Measurements from ENCODE around the gene HRH2.

Gene HRH2

DNA sequence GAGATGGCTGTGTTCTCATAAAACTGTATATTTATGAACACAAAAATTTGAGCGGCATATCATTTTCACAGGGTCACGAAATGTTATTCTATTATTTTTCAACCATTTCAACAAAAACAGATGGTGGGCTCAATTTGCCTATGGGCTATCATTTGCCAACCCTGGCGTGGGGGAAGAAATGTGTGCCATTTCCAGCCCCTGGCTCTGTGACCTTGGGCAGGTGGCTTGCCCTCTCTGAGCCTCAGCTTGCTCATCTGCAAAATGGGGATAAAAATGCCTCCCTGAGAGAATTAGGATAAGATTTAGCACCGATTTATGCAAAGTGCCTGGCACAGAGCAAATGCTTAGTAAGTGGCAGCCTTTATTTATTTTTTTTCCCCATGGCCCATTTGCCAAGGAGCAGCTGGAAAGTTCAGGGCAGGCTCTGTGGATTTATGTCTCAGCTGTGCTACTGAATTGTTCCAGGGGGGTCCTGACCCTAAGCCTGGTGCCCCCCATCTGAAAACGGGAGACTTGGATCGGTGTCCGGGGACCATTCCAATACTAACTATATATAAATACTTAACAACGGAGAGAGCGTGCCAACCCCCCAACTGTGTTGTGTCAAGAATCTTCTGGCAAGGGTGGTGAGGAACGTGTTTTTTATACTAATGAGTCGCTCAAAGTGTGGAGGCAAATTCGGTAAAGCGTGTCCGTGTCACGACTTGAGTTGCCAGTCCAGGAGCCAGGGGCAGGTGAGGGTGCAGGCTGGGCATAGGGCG lies 34.5 kb downstream of the HRH2 start:
- DNase-seq (ENCODE audit: low spot score): no peak

DNA sequence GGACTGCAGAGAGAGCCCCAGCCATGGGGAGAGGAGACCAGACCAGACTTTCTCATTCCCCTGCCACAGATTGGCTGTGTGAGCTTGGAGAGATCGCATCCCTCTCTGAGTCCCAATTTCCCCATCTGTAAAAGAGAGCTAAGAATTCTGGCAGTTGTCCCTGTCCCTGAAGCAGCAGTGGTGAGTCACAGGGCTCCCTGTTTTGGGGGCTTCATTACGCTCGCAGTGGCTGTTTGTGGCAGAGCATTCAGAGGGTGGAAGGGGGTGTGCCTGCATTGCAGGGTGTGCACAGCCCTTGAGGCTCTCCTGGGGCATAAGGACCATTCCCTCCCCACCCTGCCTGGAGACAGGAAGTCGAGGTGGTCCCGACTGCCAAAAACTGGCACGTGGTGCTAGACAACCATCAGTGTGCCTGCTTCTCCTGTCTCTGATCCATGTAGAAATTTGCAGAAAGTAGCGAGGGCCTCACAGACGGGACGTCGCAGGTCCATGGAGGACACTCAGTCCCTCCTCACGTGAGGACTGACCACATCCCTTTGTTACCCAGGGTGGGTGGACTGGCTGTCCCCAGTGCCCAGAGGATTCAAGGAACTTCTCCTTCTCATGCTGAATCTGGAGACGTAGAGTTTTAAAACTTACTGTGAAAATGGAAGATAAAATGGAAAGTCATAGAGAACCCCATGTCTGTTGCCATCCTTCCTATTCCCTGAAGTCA lies 35.3 kb downstream of the HRH2 start:
- DNase-seq (ENCODE audit: low spot score): no peak

DNA sequence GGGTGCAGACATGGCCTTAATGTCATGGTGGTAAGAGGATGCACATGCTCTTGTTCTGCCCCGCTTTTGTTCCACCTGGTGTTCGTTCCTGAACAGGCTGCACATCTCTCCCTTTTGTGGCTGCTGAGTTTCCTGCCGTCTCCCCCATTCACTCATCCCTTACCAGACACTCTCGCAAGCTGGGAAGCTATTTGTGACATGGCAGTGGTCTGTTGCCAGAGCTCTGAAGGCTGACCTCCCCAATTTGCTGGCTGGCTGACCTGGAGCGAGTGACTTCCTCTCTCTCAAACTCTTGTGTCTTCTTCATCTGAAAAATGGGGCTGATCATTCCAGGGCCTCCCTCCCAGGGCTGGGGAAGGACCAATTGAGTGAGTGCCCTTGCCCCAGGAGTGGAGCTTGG lies 35.9 kb downstream of the HRH2 start:
- DNase-seq (ENCODE audit: low spot score): no peak

DNA sequence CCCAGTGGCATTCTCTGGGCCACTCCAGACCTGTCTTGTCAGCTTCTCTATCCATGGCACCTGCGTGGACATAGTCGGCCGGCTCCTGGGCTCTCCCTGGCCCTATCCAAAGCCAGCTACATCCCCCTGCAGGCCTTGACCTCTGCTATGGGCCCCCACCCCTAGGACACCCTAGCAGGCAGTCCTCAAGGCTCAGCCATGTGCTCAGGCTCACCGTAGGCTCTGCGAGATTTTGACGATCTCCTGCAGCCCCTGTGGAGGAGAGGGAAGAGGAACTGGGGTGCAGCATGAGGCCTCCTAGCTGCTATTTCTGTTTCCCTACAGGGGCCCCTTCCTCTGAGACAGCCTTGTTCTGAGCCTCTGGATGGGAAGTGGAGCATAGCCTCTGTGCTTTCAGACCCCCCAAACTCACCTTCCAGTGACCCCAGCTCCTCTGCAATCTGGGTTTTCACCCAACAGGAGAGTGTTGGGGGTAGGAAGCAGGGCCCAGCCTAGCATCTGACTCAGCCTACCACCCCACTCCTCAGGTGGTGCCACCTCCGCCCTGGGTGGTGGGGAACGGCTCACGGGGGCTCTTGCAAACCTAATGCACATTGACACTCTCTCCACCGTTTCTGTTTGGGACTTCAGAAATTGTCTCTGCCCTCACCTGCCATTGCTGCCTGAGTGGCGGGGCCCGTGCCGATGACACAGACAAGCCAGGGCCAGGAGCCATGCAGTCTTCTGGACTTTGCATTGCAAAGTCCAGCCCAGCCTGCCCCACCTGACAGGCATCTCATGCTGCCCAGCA lies 36.7 kb downstream of the HRH2 start:
- DNase-seq (ENCODE audit: low spot score): no peak

DNA sequence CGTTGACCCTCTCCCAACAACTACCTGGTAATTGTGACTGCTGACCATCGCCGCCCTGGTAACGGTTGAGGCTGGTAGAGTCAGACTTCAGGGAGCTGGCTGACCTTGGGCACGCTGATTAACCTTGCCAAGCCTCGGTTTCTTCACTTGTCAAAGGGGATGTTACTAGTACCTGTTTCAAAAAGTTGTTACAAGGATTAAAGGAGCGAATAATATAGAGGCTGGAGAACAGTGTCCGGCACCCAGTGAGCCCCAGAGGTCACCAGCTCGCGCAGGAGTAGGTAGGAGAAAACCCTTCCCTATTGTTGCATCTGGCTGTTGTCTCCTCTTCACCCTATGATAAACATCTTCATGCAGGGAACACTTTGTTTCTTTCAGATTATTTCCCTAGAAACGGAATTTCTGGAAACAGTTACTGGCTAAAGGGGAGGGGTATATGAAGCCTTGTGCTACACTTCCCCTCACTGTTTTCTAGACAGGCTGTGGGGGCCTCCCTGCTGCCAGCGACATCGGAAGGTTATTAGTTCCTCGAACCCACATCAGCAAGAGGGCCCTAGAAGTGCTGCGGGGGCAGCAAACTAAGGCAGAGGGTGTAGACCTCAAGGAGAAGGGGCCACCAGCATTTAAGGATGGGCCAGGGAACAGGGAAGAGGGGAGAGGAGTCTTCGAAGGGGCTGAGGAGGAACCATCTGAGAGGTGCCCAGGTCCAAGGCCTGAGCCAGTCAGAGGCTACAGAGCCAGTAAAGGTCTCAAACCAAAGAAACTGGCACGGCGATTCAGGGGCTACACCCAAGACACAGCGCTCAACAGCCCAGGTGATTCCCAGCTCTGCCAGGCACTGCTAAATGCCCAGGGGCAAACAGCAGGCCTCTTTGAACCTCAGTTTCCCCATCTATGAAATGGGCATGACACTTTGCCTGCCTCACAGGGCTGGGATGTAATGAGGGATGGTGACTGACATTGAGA lies 37.6 kb downstream of the HRH2 start:
- no peak for DNase-seq (ENCODE audit: low spot score)

DNA sequence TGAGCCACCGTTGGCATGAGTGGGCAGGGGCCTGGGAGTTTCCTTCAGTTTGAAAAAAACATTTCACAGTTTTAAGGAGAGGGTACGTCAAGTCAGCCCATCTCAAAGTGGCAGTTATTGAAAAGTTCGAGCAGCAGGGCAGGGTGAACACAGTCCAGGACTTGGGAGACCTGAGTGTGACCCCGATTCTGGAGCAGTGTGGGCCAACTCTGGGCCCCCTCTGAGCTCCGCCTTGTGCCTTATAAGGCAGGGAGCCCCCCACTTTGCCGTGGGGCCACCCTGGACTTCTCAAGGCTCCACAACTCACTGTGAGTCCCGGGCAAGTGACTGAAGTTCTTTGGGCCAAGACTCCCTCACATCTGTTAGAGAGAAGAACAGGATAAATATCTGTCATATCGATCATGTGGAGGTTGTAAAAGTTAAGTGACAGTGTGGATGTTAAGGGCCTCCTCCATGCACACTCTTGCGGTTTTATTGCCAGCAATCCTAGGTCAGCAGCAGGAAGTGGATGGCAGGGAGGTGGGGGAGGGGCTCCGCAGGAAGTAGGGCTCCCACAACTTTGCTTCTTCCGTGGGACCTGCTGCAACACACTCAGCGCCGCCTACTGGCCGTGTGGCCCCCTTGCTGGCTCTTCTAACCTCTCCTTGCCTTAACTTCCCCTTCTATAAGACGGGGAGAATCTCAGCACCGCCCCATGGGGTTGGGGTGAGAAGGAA lies 38.4 kb downstream of the HRH2 start:
- no peak for DNase-seq (ENCODE audit: low spot score)

DNA sequence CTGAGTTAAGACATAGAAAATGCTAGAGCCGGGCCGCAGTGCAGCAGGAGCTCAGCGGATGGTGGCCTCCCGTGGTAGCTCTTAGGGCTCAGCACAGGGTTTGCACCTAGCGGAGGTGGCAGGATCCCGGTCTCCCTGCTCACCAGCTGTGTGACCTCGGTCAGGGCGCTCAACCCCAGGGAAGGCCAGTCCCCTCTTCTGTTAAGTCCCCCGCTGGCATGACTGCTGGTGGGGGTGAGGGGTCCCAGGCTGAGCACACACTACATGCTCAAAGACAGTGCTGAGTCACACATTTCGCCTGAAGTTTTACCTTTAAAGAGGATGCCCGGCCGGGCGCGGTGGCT lies 39.0 kb downstream of the HRH2 start:
- DNase-seq (ENCODE audit: low spot score): no peak

DNA sequence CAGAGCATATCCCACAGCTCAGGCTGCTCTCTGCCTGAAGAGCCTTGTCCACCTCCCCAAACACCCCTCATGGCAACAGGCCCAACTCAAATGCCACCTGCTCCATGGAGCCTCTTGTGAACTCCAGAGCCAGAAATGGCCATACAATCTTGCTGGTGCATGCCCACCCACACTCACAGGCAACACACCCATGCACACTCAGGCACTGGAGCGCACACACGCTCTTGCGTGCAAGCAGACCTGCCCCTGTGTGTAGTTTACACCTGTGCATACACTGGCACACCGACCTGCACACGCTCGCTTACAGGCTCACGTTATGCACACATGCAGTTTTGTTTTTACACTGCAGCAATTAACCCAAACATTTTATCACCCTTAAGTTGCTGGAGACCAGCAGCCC lies 40.0 kb downstream of the HRH2 start:
- DNase-seq (ENCODE audit: low spot score): no peak

DNA sequence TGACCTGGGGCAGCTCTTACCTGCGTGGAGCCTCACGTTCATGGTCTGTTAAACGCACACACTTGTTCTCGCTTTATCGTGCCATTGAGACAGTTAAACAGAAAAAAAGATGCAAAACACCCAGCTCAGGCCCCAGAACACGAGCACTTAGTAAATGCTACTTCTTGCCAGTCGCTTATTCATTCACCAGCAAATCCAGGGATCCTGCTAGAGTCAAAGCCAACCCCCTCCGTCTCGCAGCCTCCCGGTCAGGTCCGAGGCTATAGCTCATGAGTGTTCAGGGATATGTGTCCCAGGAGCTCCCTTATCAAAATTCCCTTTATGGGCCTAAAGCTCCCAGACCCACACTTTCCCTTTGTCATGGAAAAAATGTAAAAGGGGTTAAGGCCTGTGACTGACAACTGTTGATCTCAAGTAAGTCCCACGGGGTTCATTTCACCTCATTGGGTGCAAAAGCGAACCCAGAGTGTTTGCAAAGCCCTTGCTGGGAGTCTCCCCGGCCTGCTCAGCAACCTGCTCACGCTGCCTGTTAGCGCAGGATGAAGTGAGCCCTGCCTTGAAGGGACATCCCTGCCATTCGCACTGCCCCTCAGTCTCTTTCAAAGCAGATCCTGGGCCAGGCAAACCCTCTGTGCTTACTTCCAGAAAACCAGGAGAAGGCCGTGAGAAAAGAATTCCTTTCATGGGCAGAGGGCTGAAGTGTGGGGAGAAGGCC lies 40.7 kb downstream of the HRH2 start:
- no peak for DNase-seq (ENCODE audit: low spot score)

DNA sequence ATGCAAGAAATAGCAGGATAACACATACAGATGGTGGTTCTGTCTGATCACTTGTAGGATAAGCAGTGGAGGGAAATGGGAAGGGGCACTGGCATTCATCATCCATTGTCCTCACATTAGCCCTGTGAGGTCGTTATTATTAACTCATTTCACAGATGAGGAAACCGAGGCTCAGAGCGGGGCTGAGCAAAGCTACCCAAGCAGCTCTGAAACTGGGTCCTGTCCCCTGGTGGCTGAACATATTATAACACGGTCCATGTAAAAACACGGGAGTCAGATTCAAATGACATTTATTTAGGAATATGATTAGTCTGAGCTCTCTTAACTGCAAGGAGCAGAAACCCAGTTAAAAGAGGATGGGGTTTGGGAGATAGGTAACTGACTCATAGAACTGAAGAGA lies 43.1 kb downstream of the HRH2 start:
- DNase-seq (ENCODE audit: low spot score): no peak

DNA sequence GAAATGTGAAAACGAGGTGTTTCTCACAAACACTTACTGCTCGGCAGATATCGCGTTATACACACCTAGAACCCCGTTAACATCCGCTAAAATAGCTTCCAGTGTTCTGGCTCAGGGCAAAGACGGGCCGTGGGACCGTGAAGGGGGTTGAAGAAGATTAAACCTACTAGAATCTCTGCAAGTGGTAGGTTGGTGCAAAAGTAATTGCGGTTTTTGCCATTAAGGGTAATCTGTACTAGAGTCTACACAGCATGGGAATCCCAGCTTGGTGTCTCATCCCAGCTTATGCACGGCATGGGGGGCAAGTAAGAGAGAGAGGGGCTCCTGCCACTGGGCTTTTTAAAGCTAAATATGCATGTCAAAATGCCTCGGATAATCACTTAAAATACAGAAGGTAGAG lies 43.9 kb downstream of the HRH2 start:
- DNase-seq (ENCODE audit: low spot score): no peak

DNA sequence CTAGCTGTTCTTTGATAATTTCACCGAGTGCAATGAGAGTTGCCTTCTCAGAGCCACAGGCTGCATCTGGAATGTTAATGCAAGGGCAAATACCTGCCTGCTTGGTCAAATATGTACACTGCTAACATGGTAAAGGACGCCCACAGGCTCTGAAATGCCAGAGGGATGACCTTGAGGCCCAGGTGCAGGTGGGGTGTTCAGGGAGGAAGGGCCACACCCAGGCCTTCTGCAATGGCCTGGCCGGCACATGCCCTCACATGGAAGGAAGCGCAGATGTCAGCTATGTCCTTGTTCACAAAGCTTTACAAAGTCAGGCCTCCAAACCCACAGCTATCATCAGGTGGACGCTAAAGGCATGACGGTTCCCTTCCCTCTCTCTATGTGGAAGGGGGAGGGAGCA lies 48.6 kb downstream of the HRH2 start:
- DNase-seq (ENCODE audit: low spot score): no peak

DNA sequence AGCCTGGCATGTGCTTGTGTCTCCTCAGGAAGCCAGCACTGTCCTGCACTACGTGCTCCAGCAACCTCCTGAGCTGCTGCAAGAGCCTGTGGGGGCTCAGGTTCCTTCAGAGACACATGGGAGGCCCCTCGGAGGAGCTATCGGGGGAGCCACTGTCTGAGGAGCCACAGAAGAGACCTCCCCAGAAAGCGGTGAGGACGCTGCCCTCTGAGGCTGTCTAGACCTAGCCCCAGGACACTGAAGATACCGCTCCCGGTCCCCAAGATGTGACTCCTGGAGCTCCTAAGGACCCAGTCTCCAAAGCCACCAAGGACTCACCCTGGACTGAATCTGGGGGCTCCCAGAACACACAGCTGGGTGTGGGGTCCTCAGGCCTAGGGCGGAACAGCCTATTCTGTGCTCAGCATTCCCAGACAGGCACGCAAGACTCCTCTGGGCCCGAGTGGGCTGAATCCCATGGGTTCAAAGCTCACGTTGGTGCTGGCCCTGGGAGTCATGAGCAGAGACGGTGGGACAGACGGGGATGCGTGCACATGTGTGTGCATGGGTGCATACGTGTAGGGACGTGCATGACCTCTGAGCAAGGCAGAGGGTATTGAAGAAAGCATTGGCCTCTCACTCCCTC lies 50.0 kb downstream of the HRH2 start:
- DNase-seq (ENCODE audit: low spot score): no peak

DNA sequence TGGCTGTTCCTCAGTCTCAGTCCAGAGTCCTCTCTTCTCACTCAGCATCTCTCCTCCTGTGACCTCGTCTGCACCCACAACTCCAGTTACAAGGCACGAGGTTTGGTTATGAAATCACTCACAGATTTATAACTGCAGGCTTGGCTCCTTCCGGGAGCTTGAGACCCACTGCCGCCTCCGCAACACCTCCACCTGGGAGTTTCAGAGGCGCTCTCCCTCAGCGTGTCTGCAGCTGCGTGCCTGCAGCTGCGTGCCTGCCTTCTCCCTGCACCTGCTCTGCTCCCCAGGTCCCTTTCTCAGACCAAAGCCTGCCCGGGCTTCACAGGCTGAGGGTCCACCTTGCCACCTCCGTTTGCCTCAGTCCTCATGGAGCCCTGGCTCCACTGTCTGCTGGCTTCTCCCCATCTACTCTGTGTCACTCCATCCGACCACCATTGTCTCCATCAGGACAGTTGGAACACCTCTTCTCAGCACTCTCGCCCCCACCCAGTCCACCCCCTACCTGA lies 51.5 kb downstream of the HRH2 start:
- DNase-seq (ENCODE audit: low spot score): no peak

DNA sequence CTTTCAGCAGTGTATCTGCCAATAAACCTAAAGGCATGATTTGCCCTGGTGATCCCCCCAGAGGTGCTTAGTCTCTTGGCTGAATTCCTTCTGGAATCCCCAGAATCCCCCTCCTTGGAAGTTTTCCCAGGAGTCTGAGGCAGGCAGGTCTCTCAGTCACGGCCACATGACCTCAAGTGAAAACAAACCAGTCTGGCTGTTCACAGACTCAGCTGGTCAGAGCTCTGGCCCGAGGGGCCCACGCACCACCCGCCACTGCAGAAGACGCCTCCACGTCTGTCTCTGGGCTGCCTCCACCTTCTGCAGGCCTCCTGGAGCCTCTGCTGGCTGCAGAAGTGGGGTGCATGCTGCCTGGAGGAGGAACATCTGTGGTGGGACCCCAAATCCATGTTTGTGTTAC lies 52.5 kb downstream of the HRH2 start:
- DNase-seq (ENCODE audit: low spot score): no peak

DNA sequence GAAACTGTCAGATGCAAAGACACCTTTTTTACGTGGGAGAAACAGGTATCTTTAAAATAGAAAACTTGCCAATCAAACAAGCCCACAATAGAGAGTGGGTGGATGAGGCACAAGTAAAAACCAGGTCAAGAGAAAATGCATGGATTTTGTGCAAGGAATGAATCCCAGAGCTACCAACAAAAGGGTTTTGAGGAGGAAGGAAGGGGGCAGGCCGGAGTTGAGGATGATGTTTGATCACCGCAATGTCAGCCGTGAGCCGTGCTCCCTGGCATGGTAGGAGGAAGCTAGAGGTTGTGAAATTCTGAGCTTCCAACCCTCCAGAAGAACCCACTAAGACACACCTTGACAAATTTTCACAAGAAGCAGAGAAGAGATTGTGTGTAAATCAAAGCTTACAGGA lies 53.2 kb downstream of the HRH2 start:
- DNase-seq (ENCODE audit: low spot score): no peak

DNA sequence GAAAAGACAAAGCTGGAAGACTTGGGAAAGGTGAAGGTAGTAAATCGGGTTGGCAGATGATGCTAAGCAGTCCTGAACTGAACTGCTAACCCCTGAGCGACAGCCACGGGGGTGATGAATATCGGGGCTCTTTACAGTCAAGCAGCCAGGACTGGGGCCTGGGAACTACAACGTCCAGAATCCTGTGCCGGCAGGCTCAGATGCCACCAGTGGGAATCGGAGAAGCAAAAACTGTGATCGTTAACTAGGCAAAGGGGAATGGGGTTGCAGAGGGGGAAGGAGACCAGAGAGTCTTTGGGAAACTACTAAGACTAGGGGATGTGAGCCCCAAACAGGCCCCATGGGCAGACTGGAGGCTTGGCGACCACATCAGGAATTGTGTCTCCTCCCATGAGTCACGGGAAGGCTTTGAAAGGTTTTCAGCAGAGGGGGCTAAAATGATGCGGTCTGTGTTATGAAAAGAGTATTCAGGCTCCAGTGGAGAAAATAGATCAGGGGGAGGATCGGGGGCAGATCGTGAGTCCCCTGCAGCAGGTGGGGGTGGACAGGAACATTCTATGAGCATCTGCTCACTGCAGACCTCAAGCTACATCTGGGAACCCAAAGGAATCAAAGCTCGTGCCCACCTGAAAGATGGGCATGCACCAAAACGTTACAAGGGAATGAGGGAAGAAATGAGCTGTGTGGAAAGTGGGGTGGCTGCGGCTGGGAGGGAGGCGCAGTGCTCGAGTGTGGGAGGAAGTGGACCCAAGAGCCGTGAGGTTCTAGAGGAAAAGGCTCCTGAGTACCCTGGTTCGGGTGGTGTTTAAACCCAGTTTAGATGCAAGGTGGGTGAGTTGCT lies 53.8 kb downstream of the HRH2 start:
- no peak for DNase-seq (ENCODE audit: low spot score)

DNA sequence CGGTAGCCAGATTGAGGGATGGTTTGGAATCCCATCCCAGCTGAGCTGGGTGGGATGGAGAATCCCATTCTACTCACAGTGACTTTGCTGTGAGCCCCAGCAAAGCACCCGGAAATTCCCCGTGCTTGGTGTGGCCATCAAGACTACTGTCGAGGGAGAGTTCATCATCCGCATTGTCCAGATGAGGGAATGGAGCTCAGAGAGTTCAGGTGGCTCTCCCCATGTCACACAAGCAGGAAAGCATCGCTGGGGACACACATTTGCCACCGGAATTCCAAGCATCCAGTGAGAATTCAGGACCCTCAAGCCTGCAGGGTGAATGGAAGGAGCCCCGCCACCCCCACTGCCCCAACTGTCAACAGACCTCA lies 54.4 kb downstream of the HRH2 start:
- DNase-seq (ENCODE audit: low spot score): no peak

DNA sequence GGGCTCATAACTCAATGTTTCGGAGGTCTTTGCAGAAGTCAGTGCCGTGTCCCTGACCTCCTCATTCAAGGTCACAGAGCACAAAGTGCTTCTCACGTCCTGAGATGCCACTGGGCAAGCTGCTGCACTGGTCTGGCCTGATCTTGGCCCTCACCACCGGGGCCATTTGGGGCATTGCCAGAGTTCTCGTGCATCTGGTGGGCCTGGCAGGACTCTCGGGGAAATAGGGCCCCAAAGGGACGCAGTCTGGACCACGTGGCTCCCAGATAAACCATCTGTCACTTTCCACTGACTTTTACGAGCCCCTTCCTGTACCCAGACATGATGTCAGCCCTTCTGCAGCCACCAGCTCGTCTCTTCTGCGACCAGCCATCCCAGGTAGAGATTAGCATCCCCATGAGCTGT lies 54.8 kb downstream of the HRH2 start:
- DNase-seq (ENCODE audit: low spot score): no peak

Data from GM03348 (cell line).